Measurements from ENCODE around the gene MUS81. TPM values are rescaled to one million over a fixed set of nuclear protein-coding genes. Genes with fewer than 3 reads are reported as not detected.

Gene MUS81
- total and polyA plus RNA-seq, 2 of the 4 experiments (the other 2 are of a cell fraction) = 23.7 to 47.9 TPM

DNA sequence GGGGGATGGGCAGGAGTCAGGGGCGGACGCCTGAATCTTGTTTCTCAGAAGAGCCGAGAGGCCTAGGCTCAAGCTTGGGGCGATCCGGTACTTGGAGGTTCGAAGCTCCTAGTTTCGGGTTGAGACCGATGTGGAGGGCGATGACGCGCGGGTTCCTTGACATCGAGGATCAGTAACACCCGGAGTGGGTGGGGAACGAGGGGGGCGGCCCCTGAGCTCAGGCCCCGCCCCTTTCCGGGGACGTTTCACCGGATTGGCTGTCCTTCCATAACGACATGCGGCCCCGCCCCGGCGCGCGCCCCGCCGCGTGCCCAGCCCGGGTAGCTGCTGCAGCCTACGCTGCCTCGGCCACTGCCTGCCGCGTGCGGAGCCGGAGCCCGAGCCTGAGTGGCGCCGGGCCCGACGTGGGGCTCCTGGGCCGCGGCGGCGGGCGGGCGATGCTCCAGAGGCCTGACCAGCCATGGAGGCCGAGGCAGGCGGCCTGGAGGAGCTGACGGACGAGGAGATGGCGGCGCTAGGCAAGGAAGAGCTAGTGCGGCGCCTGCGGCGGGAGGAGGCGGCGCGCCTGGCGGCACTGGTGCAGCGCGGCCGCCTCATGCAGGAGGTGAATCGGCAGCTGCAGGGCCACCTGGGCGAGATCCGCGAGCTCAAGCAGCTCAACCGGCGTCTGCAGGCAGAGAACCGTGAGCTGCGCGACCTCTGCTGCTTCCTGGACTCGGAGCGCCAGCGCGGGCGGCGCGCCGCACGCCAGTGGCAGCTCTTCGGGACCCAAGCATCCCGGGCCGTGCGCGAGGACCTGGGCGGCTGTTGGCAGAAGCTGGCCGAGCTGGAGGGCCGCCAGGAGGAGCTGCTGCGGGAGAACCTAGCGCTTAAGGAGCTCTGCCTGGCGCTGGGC is 30.3 kb downstream of the MUS81 start, which contains the start of gene CCDC85B:
CCDC85B (plus strand) TSS at position 350 of the 895 bp plus-strand sequence; CDS start at position 461, 111 bp downstream.
- Histone ChIP-seq H2AK5ac (ENCODE audit: low read depth, low read length) (peak within 1 kb of the TSS; percentile 82), H3K56ac (ENCODE audit: extremely low read depth, insufficient read depth, low read length) (peak within 1 kb of the TSS; percentile 80), H3K23ac (ENCODE audit: low read depth, low read length) (peak within 1 kb of the TSS; percentile 88), H3K36me3 (ENCODE audit: control insufficient read depth, insufficient read depth, low read length) (peaks cover 39% of the 10 kb centered on the region), H3K79me1 (ENCODE audit: low read depth in 1 of 2, low read length in 2 of 2) (peaks cover 0 to 47% of the 10 kb centered on the region in 2 experiments), H3K9me3 (ENCODE audit: control insufficient read depth, insufficient read depth, low read length) (no peaks in the 10 kb centered on the region), H3K9me1 (ENCODE audit: insufficient read depth, low read length) (0 out of 2 replicates have a peak, but pooled peaks cover 4% of the 10 kb centered on the region), H2AK9ac (replicated peaks; ENCODE audit: low read depth, low read length, poor library complexity) (peak within 1 kb of the TSS; percentile 83), H3K18ac (ENCODE audit: low read depth, low read length) (peak within 1 kb of the TSS; percentile 69), H3K4me1 (ENCODE audit: control insufficient read depth, insufficient read depth, low read length) (peaks cover 27% of the 10 kb centered on the region), H4K8ac (ENCODE audit: low read depth in 2 of 2, low read length in 2 of 2) (peak within 1 kb of the TSS; percentile 64 to 80), H3K4me3 (ENCODE audit: insufficient read depth, low read depth, low read length) (peak within 1 kb of the TSS; percentile 63), H3K9ac (ENCODE audit: low read depth, low read length) (peak within 1 kb of the TSS; percentile 88), H2AFZ (replicated peaks; ENCODE audit: low read length, poor library complexity) (peak within 1 kb of the TSS; percentile 74), H2BK5ac (ENCODE audit: low read depth, low read length, poor library complexity, severe bottlenecking) (peak within 1 kb of the TSS; percentile 86), H2BK20ac (ENCODE audit: low read depth, low read length) (peak within 1 kb of the TSS; percentile 25; the same call in 1 of the 2 replicates), H4K20me1 (ENCODE audit: insufficient read depth, low read length) (peaks cover 60% of the 10 kb centered on the region), H3K27ac (ENCODE audit: insufficient read depth, low read length) (peak within 1 kb of the TSS; percentile 93), H2BK120ac (ENCODE audit: low read depth, low read length) (peak within 1 kb of the TSS; percentile 72), H3K4me2 (ENCODE audit: low read depth, low read length) (peak within 1 kb of the TSS; percentile 84), H3K27me3 (ENCODE audit: control insufficient read depth, insufficient read depth, low read length) (no peaks in the 10 kb centered on the region), H3K14ac (replicated peaks; ENCODE audit: low read depth, low read length) (peak within 1 kb of the TSS; percentile 90), H4K5ac (ENCODE audit: low read depth, low read length) (peak within 1 kb of the TSS; percentile 75), H4K91ac (ENCODE audit: insufficient read depth, low read depth, low read length) (peak within 1 kb of the TSS; percentile 90), H2BK15ac (ENCODE audit: low read depth, low read length) (peak within 1 kb of the TSS; percentile 68; the same call in 2 of the 3 replicates), H3K4ac (ENCODE audit: low read depth, low read length) (peak within 1 kb of the TSS; percentile 85)
- intact Hi-C loops (cut with micrococcal nuclease) = no loop called here
- ATAC-seq (ENCODE audit: low read depth) = peak; percentile 50
- in situ Hi-C loops (cut with MboI; ENCODE audit: low sequenced_read_pairs) = loop anchor here (5.0 kb wide), 1 partner anchor 72 kb away; the partner anchor contains the start of gene SART1
- POLR2A ChIA-PET (ENCODE audit: unreplicated experiment) = interaction anchor here (0.6 to 4.4 kb wide), 10 partner anchors 8 to 73 kb away, joined by 3 to 20 read pairs (median 5); partner anchors contain the start of genes FOSL1 and MUS81
- DNase-seq = peak; percentile 95
- dilution Hi-C loops (cut with HindIII; ENCODE audit: low sequenced_read_pairs, unreplicated experiment) = no loop called here
- CTCF ChIA-PET = interaction anchor here (1.0 to 2.0 kb wide), 5 partner anchors 21 to 31 kb away, joined by 3 to 9 read pairs (median 3); partner anchors contain the start of gene MUS81
- 0% methylated on average over 58 of the region's 94 CpGs; no CpG with 5 or more reads in 1 of the 2 experiments for WGBS, 2 experiments (ENCODE audit: extremely low coverage in 2 of 2, insufficient read length in 1 of 2)
- BruUV-seq (replicated peaks) = TSS peak; percentile 66
- TF ChIP-seq BHLHE40 (IDR thresholded peaks at IDR 0.05; ENCODE audit: low read depth, low read length) (peak; percentile 90), MAFK (IDR thresholded peaks at IDR 0.05; ENCODE audit: low read depth, low read length) (no peak), NFE2L2 (IDR thresholded peaks at IDR 0.05; ENCODE audit: low read depth, low read length) (no peak), MAZ (IDR thresholded peaks at IDR 0.05; ENCODE audit: borderline replicate concordance, low read depth, low read length) (peak; percentile 89), SMC3 (IDR thresholded peaks at IDR 0.05; ENCODE audit: low read depth, low read length) (no peak), FOS (IDR thresholded peaks at IDR 0.05; ENCODE audit: low read depth, low read length) (no peak), RCOR1 (IDR thresholded peaks at IDR 0.05; ENCODE audit: insufficient replicate concordance, low read length) (no peak), MXI1 (IDR thresholded peaks at IDR 0.05; ENCODE audit: borderline replicate concordance, low read depth, low read length) (peak; percentile 81; the same call in 1 of the 2 replicates), RAD21 (IDR thresholded peaks at IDR 0.05; ENCODE audit: low read length) (peak; percentile 11; the same call in 1 of the 2 replicates)
- TF ChIP-seq, protein P1, sequence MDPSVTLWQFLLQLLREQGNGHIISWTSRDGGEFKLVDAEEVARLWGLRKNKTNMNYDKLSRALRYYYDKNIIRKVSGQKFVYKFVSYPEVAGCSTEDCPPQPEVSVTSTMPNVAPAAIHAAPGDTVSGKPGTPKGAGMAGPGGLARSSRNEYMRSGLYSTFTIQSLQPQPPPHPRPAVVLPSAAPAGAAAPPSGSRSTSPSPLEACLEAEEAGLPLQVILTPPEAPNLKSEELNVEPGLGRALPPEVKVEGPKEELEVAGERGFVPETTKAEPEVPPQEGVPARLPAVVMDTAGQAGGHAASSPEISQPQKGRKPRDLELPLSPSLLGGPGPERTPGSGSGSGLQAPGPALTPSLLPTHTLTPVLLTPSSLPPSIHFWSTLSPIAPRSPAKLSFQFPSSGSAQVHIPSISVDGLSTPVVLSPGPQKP (IDR thresholded peaks at IDR 0.05; ENCODE audit: borderline replicate concordance, low read depth, low read length) = no peak
- TF ChIP-seq, protein P2, sequence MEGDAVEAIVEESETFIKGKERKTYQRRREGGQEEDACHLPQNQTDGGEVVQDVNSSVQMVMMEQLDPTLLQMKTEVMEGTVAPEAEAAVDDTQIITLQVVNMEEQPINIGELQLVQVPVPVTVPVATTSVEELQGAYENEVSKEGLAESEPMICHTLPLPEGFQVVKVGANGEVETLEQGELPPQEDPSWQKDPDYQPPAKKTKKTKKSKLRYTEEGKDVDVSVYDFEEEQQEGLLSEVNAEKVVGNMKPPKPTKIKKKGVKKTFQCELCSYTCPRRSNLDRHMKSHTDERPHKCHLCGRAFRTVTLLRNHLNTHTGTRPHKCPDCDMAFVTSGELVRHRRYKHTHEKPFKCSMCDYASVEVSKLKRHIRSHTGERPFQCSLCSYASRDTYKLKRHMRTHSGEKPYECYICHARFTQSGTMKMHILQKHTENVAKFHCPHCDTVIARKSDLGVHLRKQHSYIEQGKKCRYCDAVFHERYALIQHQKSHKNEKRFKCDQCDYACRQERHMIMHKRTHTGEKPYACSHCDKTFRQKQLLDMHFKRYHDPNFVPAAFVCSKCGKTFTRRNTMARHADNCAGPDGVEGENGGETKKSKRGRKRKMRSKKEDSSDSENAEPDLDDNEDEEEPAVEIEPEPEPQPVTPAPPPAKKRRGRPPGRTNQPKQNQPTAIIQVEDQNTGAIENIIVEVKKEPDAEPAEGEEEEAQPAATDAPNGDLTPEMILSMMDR (conservative IDR thresholded peaks at IDR 0.05; ENCODE audit: low read depth, low read length) = no peak
- TF ChIP-seq, protein P3, sequence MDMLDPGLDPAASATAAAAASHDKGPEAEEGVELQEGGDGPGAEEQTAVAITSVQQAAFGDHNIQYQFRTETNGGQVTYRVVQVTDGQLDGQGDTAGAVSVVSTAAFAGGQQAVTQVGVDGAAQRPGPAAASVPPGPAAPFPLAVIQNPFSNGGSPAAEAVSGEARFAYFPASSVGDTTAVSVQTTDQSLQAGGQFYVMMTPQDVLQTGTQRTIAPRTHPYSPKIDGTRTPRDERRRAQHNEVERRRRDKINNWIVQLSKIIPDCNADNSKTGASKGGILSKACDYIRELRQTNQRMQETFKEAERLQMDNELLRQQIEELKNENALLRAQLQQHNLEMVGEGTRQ (IDR thresholded peaks at IDR 0.05; ENCODE audit: low read depth, low read length) = peak; percentile 35; the same call in 1 of the 2 replicates

All from IMR-90 (cell line).